GM21423 (cell line): Measurements from ENCODE around the gene PLCB2.

Experiments used
- ATAC-seq: cut with Tn5 transposase; IDR thresholded peaks from one replicate; pipeline ENCODE4 v1.9.1; 2021; ENCODE audit warnings: mild to moderate bottlenecking, moderate library complexity; ENCODE audit not compliant: unreplicated experiment

Gene PLCB2

DNA sequence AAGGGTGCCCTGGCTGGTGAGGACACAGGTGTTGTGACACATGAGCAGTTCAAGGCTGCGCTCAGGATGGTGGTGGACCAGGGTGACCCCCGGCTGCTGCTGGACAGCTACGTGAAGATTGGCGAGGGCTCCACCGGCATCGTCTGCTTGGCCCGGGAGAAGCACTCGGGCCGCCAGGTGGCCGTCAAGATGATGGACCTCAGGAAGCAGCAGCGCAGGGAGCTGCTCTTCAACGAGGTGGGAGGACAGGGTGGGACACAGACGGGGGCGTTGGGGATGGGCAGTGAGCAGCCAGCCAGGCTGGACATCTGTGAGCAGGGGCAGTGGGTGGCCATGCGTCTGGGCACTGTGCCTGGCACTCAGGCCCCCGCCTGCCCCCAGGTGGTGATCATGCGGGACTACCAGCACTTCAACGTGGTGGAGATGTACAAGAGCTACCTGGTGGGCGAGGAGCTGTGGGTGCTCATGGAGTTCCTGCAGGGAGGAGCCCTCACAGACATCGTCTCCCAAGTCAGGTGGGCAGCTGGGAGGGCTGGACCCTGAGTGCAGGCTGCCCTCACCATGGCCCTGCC, 35.2 kb downstream of the PLCB2 start:
- no peak for ATAC-seq

DNA sequence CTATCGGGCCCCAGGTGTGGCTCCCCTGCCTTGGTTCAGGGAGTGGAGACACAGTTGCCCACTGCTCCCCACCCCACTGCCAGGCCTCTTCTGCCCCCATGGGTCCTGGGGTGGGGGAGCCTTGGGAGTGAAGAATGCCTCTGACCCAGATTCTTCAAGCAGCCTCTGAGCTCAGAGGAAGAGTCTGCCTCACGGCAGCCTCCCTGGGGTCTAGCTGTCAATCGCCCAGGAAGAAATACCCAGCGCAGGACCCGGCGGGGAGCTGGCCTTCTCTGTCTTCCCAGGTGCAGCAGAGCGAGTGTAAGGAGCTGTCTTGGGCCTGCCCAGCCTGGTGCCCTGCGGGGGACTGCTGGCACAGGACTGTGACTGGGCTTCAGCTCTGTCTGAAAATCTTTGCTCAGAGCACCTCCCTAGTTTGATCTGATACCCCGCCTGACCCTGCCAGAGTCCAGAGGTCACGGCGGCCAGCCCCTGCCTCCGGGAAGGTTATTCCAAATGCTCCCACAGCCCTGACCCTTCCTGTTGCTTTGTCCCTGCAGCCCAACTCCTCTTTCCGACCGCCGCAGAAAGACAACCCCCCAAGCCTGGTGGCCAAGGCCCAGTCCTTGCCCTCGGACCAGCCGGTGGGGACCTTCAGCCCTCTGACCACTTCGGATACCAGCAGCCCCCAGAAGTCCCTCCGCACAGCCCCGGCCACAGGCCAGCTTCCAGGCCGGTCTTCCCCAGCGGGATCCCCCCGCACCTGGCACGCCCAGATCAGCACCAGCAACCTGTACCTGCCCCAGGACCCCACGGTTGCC, 35.9 kb downstream of the PLCB2 start:
- ATAC-seq: no peak

DNA sequence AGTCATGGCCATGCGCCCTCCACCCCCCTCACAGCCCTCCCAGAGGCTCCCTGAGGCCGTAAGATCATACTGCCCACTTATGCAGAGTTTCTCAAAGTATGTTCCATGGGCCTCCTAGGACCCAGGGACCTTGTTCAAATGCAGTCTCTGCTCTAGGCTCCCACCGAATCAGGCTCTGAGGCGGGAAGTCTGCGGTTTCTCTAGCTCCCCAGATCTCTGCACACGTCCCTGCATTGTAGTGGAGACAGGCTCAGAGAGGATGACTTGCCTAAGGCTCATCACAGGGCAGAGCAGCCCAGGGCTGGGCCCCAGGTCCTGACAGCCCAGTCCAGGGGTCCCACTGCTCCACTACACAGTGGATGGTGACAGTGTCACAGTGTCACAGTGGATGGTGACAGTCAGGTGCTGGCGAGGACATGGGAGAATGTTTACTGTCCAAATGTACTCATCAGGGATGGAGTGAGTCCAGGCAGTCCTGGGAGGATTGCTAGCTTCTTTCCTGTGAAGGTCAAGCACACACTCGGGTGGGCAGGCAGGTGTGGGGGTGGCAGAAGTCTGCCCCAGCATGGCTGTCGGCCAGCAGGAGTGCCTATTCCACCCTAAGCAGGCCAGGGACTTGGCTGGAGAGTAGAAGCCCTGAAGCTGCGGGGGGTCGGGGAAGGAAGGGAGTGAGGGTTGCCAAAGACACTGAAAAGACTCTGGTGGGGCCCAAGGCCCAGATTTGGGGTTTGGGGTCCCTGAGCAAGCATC, 37.3 kb downstream of the PLCB2 start:
- ATAC-seq: no peak

- ATAC-seq: no peak
Observed at GRCh38 chr15:40269604-40270003, 38.1 kb downstream of the PLCB2 start.

DNA sequence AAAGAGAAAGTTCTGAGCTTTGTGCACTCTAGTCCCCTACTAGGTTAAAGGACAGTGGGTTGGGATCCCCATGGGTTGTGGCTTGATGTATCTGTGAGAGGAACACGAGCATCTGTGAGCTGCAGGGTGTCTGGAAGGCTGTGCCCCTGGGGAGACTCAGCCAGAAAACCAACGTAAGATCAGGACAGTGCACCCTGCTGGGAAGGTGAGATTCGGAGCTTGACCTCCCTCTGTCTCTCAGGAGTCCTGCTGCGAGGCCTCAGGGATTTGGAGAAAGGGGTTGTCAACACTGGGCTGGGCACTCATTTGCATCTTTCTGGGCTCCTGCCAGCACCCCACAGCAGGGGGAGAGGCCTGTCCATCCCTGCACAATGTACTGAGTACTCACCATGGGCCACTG, 40.1 kb downstream of the PLCB2 start:
- no peak for ATAC-seq

- ATAC-seq: no peak
Observed at GRCh38 chr15:40266828-40267304, 40.9 kb downstream of the PLCB2 start.

DNA sequence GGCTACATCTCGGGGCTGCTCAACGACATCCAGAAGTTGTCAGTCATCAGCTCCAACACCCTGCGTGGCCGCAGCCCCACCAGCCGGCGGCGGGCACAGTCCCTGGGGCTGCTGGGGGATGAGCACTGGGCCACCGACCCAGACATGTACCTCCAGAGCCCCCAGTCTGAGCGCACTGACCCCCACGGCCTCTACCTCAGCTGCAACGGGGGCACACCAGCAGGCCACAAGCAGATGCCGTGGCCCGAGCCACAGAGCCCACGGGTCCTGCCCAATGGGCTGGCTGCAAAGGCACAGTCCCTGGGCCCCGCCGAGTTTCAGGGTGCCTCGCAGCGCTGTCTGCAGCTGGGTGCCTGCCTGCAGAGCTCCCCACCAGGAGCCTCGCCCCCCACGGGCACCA, 41.9 kb downstream of the PLCB2 start:
- ATAC-seq: no peak

GRCh38 chr15:40265355-40265754, 42.4 kb downstream of the PLCB2 start:
- ATAC-seq: no peak

GRCh38 chr15:40264321-40265153, 43.2 kb downstream of the PLCB2 start:
- ATAC-seq: no peak

DNA sequence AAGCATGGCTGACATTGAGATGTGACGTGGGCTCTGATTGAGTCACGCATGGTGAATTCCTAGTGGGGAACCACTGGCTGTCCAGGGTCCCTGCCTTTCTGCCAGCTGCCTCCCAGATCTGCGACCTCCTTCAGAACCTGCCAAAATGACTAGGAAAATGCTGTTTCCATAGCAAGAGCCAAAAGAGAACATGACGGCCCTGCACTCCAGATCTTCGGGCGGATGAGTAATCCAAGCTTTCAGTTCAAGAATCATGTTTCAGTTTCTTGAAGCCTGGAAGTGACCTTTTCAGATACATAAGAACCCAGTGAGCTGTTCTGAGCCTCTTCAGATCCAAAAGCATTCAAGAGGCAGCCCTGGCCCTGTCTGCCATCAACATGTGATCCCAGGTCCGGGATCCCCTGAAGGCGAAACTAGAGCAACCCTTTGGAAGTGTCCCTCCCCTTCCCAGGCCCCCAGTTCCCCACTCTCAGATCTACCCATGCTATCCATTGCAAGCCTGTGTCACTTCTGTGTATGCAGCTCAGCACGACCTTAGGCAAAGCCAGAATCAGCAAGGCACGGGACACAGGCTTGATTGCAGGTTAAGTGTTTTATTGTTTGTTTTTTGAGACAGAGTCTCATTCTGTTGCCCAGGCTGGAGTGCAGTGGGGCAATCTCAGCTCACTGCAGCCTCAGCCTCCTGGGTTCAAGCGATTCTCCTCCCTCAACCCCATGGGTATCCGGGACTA, 44.5 kb downstream of the PLCB2 start:
- ATAC-seq: no peak

DNA sequence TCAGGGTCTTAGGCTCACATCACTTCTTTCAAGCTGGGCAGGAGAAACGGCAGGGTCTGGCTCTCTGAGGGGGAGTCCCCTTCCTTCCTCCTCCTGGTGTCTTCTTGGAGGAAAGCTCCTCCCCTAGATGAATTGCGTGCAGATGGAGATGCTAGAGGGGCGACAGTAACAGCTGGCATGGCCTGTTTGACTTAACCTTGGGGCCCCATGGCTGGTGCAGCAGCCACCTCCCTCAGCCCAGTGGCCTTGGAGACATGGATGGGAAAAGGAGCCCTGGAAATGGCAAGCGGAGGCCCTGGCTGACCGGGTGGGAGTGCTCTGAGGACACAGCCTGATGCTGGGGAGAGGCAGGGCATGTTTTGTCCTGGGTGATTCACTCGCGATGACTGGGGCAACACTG, 48.7 kb downstream of the PLCB2 start:
- ATAC-seq: no peak

DNA sequence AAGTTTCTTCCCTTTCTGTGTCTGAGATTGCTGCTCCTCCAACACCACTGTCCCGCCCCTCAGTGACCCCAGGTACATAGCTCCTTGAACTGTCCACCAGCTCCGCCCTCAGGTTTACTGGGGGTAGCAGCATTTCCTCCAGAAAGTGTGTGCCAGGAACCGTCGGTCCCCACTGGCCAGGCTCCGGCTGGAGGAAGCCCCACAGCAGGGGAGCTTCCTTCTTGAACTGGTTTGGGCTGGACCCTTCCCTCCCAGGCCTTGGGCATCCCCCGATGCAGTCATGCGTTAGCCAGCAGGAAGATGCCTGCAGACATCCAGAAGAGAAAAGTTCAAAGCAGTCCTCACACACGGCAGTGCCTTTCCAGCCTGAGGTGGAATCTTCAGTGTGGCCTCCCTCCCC, 49.2 kb downstream of the PLCB2 start:
- ATAC-seq: no peak

DNA sequence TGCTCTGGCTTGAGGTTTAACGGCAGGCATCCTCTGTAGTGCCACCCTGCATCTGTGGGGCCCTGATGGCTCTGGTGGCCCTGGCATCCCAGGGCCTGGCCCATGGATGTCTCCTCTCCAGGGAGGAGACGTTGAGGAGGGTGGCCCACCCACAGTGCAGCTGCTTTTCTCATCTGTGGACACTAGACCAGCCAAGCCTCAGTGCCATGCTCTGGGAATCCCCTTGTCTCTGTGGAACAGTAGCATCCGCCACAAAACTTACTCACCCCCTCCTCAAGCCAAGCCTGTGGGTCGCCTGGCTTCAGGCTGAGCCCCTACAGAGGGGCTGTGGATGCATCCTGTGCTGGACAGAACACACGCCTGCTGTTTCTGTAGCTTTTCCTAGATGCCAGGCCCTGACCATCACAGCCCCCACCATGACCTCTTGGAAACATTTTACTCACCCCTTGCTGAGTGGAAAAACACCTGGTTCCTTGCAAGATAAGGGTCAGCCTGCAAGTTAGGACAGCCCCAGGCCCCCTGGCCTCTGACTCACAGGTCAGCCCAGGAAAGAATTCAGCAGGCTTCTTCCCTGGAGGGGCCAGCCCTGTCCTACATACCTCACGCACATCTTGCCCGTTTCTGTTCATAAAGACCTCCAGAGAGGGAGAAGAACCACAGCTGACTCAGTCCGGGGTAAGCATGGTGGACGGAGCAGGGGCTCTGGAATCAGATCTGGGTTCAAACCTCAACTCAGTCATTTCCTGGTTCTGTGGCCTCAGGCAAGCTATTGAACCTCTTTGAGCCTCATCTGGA, 49.9 kb downstream of the PLCB2 start:
- ATAC-seq: no peak

- ATAC-seq: no peak
Observed at GRCh38 chr15:40256638-40257235, 51.0 kb downstream of the PLCB2 start.

DNA sequence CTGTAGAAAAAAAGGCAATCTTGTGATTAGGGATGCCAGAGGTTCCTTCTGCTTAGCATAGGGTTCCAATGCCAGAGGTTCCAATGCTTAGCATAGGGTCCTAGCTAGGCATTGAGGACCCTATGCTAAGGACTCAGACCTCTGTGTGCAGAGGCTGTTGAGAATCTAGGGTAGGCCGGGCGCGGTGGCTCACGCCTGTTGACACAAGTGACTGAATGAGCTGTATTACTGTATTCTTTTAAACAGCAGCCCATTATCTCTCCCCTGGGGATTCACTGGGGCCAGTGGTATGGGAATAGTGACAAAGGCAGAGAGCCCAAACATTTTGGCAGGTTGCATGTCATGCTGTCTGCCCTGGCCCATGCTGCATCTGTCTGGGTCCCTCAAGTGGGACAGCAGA, 52.7 kb downstream of the PLCB2 start:
- ATAC-seq: no peak

GRCh38 chr15:40254452-40254851, 53.3 kb downstream of the PLCB2 start:
- no peak for ATAC-seq

GRCh38 chr15:40253167-40253790, 54.5 kb downstream of the PLCB2 start:
- ATAC-seq: no peak

DNA sequence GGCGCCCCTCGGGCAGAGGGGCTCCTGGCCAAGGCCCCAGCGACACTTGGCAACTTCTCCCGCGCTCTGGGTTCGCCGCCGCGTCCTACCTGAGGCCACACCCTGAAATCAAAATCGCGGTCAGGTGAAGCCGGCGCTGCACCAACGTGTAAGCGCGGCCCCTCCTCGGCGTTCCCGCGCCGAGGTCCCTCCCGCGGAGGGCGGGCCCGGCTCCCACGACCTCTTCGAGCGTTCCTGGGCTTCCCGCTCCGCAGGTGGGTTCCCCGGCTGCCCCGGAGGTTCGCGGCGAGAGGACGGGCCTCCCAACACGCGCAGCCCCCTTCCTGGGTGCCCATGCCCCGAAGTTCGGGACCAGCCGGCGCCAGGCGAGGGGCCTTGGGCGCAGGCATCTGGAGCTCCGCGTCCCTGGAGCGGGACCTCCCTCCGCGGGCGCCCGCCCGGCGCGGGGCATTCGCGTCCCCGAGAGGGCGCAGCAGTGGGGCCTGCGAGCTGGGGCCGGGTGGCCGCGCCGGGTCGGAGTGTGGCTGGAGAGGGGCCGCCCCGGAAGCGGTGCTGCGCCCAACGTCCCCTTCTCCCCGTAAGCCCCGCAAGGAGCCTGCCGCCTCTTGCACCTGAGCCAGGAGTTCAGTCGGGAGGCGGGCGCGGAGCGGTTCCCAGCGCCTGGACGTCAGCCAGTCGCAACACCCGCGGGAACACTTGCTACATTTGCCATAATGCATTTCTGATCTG, 55.1 kb downstream of the PLCB2 start:
- ATAC-seq: no peak
